ENCODE results near the gene DOK6. TPM values are rescaled to one million over a fixed set of nuclear protein-coding genes. Genes with fewer than 3 reads are reported as not detected.

DOK6 gene
- total and polyA plus RNA-seq, 2 donors (not counting 3 experiments of a cell fraction or from before 2014, with no cell fraction given): under 0.01 TPM; not detected in 1

GRCh38 chr18:69758458-69758857 lies 357.8 kb downstream of the DOK6 start:
- FAIRE-seq: no peak
- Histone ChIP-seq H3K9ac (replicated peaks; ENCODE audit: extremely low read depth, insufficient read depth, low read length) (no peak overlapping the region), H3K4me1 (ENCODE audit: control insufficient read depth, extremely low read depth, insufficient read depth, low read length) (no peaks in the 10 kb centered on the region), H3K36me3 (ENCODE audit: control insufficient read depth in 2 of 2, extremely low read depth in 1 of 2, insufficient read depth in 2 of 2, low read length in 2 of 2) (no peaks in the 10 kb centered on the region), H3K27me3 (ENCODE audit: control insufficient read depth in 2 of 2, insufficient read depth in 2 of 2, low read length in 2 of 2) (no peaks in the 10 kb centered on the region), H4K20me1 (replicated peaks; ENCODE audit: control insufficient read depth, extremely low read depth, insufficient read depth, low read length) (no peaks in the 10 kb centered on the region), H2AFZ (ENCODE audit: low read depth, low read length) (no peak overlapping the region), H3K4me3 (replicated peaks in 1 of 3; ENCODE audit: insufficient read depth in 1 of 3, low read depth in 1 of 3, low read length in 3 of 3) (no peak overlapping the region), H3K79me2 (ENCODE audit: control insufficient read depth, insufficient read depth, low read length) (no peaks in the 10 kb centered on the region), H3K9me3 (replicated peaks; ENCODE audit: control insufficient read depth, insufficient read depth, low read length) (no peaks in the 10 kb centered on the region), H3K4me2 (ENCODE audit: insufficient read depth, low read length) (no peak overlapping the region), H3K27ac (ENCODE audit: insufficient read depth, low read depth, low read length) (no peak overlapping the region), H3K9me1 (replicated peaks; ENCODE audit: control insufficient read depth, extremely low read depth, insufficient read depth, low read length) (no peaks in the 10 kb centered on the region)
- intact Hi-C loops (cut with micrococcal nuclease): no loop called here
- ChIA-PET POLR2A (no interaction called here), CTCF (no interaction called here)
- no TSS peak for BruUV-seq (replicated peaks)
- dilution Hi-C loops (cut with MboI; ENCODE audit: extremely low pct_ligation_motif_present, low sequenced_read_pairs): no loop called here
- no peak for DNase-seq (ENCODE audit: low read depth, low spot score)
- TF ChIP-seq POLR2AphosphoS5 (IDR thresholded peaks at IDR 0.05; ENCODE audit: insufficient read depth, low read depth, low read length) (no peak), EZH2 (IDR thresholded peaks at IDR 0.05; ENCODE audit: borderline replicate concordance, low read depth, low read length, severe bottlenecking) (no peak), GATA2 (IDR thresholded peaks at IDR 0.05; ENCODE audit: insufficient read depth, insufficient read length, low read depth, low read length) (no peak), CTCF (IDR thresholded peaks at IDR 0.05; ENCODE audit: extremely low read depth in 1 of 2, insufficient read depth in 1 of 2, low read depth in 1 of 2, low read length in 2 of 2) (no peak), MYC (IDR thresholded peaks at IDR 0.05; ENCODE audit: low read depth, low read length) (no peak), JUN (IDR thresholded peaks at IDR 0.05; ENCODE audit: borderline replicate concordance, insufficient read depth, insufficient read length, low read depth) (no peak), POLR2A (IDR thresholded peaks at IDR 0.05; ENCODE audit: low read depth, low read length) (no peak), FOS (IDR thresholded peaks at IDR 0.05; ENCODE audit: borderline replicate concordance, insufficient read depth, low read length) (no peak), MAX (IDR thresholded peaks at IDR 0.05; ENCODE audit: insufficient read depth, insufficient read length) (no peak)

All from endothelial cell of umbilical vein (primary cell).